Lower leg skin (tissue), 4 donors: ENCODE data around the gene ST6GAL1. TPM values are rescaled to one million over a fixed set of nuclear protein-coding genes. Genes with fewer than 3 reads are reported as not detected.

ENCODE experiments used
- DNase-seq, 2 donors: peaks; one replicate each; pipeline ENCODE4 v3.0.0-alpha.2; 2019; ENCODE audit warnings: low spot score in 2 of 2
- H3K4me3 ChIP-seq: fragments of 200-600 bp; sonication (generic); 2 replicates; pipeline ENCODE4 v1.5.1; 2017; ENCODE audit warnings: mild to moderate bottlenecking, low read depth; ENCODE audit not compliant: poor library complexity, severe bottlenecking
- CTCF ChIP-seq, 3 donors: fragments of 450-650 bp; IDR thresholded peaks; one replicate each; pipeline ENCODE4 v1.5.1; 2016; ENCODE audit warnings: antibody characterized with exemption in 3 of 3, mild to moderate bottlenecking in 3 of 3, moderate library complexity in 2 of 3
- POLR2A ChIP-seq, 2 donors: fragments of 450-650 bp; IDR thresholded peaks; one replicate each; pipeline ENCODE4 v1.6.1; 2016 to 2017; ENCODE audit warnings: antibody characterized with exemption in 2 of 2, mild to moderate bottlenecking in 1 of 2, moderate library complexity in 1 of 2
- WGBS, 2 donors: methylation state at CpG; one replicate each; pipeline ENCODE4 v1.1.5; 2018; 5-methylcytosine and 5-hydroxymethylcytosine counted together
- intact Hi-C: fragments of 100-400 bp; cut with DNase I; formaldehyde crosslinking; loops from one replicate; pipeline ENCODE4 v1.15.0; 2023; ENCODE audit warnings: low total_unique reads
- total RNA-seq, 4 donors: library from RNA; depleted of rRNA; stranded (reverse); fragments of >200 nt; gene quantifications; one replicate each; pipeline ENCODE4 v1.1.0, GENCODE V29; 2016

The ST6GAL1 gene
- total RNA-seq, 4 donors from 2014 or later: 12.8 to 44.5 (median 25.2) TPM

GRCh38 chr3:186993210-186993782 lies 63.0 kb downstream of the ST6GAL1 start:
- no peak overlapping the region for H3K4me3 ChIP-seq
- intact Hi-C loops: no loop called here
- TF ChIP-seq POLR2A (IDR thresholded peaks at IDR 0.05) (no peak), CTCF (IDR thresholded peaks at IDR 0.05) (no peak)
- DNase-seq: peak in 1 of 2 donors; percentile 15
- 92 to 93% methylated on average over 7 of the region's 7 CpGs for WGBS, 2 donors

DNA sequence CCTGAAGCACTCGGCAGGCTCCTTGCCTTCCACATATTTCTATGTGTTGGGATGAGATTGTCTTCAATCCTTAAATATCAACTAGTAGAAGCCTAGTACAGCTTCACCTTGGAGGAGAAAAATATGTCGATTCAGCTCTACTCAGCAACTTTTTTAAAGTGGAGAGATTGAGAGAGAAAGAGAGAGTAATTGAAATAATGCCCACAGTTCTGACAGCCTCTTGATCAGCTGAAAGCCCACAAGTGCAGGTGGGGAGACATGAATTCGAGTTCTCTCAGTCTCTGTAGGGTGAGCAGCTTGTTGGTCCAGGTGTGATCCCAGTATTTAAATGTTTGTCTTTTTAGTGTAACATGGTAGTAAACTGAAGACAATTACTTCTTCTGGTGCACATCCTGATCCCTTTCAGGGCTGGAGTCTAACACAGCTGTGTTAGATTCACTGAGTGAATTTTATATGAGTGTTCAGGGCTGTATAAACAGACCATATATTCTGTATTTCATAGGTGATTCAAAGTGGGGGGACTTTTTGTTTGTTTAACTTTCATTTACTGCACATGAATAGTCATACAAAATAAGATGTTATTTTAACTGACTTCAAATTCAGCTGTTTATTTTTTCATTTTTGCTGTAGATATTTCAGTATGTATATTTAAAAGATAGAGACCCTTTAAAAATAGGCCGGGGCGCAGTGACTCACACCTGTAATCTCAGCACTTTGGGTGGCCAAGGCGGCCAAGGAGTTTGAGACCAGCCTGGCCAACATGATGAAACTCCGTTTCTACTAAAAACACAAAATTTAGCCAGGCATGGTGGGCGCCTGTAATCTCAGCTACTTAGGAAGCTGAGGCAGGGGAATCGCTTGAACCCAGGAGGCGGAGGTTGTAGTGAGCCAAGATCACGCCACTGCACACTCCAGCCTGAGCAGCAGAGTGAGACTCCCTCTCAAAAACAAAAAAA lies 64.0 kb downstream of the ST6GAL1 start:
- 93 to 96% methylated on average over 11 of the region's 11 CpGs for WGBS, 2 donors
- intact Hi-C loops: no loop called here
- H3K4me3 ChIP-seq: no peak overlapping the region
- peak in 1 of 2 donors; percentile 42 for DNase-seq
- TF ChIP-seq POLR2A (IDR thresholded peaks at IDR 0.05) (no peak), CTCF (IDR thresholded peaks at IDR 0.05) (no peak)

GRCh38 chr3:186996356-186996755 lies 66.0 kb downstream of the ST6GAL1 start:
- WGBS, 2 donors: 95 to 97% methylated on average over 6 of the region's 6 CpGs
- no peak overlapping the region for H3K4me3 ChIP-seq
- TF ChIP-seq CTCF (IDR thresholded peaks at IDR 0.05) (no peak), POLR2A (IDR thresholded peaks at IDR 0.05) (no peak)
- no peak for DNase-seq
- intact Hi-C loops: no loop called here

- no peak overlapping the region for H3K4me3 ChIP-seq
- intact Hi-C loops: no loop called here
- TF ChIP-seq POLR2A (IDR thresholded peaks at IDR 0.05) (no peak), CTCF (IDR thresholded peaks at IDR 0.05) (no peak)
- no peak for DNase-seq
- 72 to 81% methylated on average over 3 of the region's 3 CpGs for WGBS, 2 donors
Measured at GRCh38 chr3:186997061-186997460, 66.7 kb downstream of the ST6GAL1 start.

- no peak overlapping the region for H3K4me3 ChIP-seq
- 84 to 90% methylated on average over 10 of the region's 10 CpGs for WGBS, 2 donors
- intact Hi-C loops: no loop called here
- DNase-seq: peak in 1 of 2 donors; percentile 23
- no peak for TF ChIP-seq POLR2A (IDR thresholded peaks at IDR 0.05)
- TF ChIP-seq CTCF (IDR thresholded peaks at IDR 0.05): no peak
Measured at GRCh38 chr3:186997473-186997939, 67.2 kb downstream of the ST6GAL1 start.
